ENCODE results near the gene ECI2. TPM values are rescaled to one million over a fixed set of nuclear protein-coding genes. Genes with fewer than 3 reads are reported as not detected.
"Not testable (repeated sequence)": the region's sequence is repeated elsewhere in the genome, so short reads cannot be mapped to it uniquely, and the experiment has no call there.

ECI2 gene
- total and polyA plus RNA-seq, 8 donors: 26.8 to 79.6 (median 49.6) TPM

GRCh38 chr6:4100655-4101054, 34.7 kb downstream of the ECI2 start:
- Histone ChIP-seq H3K27ac (no peak overlapping the region), H3K27me3 (no peaks in the 10 kb centered on the region), H3K4me1 (peaks cover 11 to 22% (median 12%) of the 10 kb centered on the region in 3 donors), H3K36me3 (no peaks in the 10 kb centered on the region), H3K4me3 (no peak overlapping the region), H3K9me3 (no peaks in the 10 kb centered on the region)
- FAIRE-seq (no peak), DNase-seq (no peak), ATAC-seq (no peak)
- WGBS, 2 donors: 93 to 96% methylated on average over 5 of the region's 5 CpGs
- intact Hi-C loops (cut with DNase I): no loop called here
- TF ChIP-seq CTCF (IDR thresholded peaks at IDR 0.05): no peak

GRCh38 chr6:4093288-4093687, 42.1 kb downstream of the ECI2 start:
- H3K9me3 ChIP-seq: no peaks in the 10 kb centered on the region
- ATAC-seq (no peak), DNase-seq (no peak), FAIRE-seq (no peak)
- H3K4me1 ChIP-seq: peaks cover 0 to 15% (median 8%) of the 10 kb centered on the region in 3 donors
- no peaks in the 10 kb centered on the region for H3K27me3 ChIP-seq
- 52 to 69% methylated on average over 1 of the region's 1 CpG for WGBS, 2 donors
- intact Hi-C loops (cut with DNase I): no loop called here
- TF ChIP-seq CTCF (IDR thresholded peaks at IDR 0.05): no peak
- H3K27ac ChIP-seq: no peak overlapping the region
- no peaks in the 10 kb centered on the region for H3K36me3 ChIP-seq
- H3K4me3 ChIP-seq: no peak overlapping the region

GRCh38 chr6:4091941-4092340, 43.4 kb downstream of the ECI2 start:
- H3K36me3 ChIP-seq: no peaks in the 10 kb centered on the region
- peaks cover 0 to 15% (median 8%) of the 10 kb centered on the region in 3 donors for H3K4me1 ChIP-seq
- no peak for TF ChIP-seq CTCF (IDR thresholded peaks at IDR 0.05)
- peak in 2 of 6 donors; percentile 57 to 69 for DNase-seq
- 46 to 50% methylated on average over 7 of the region's 7 CpGs for WGBS, 2 donors
- ATAC-seq: peak; percentile 83 to 93 (median 90)
- intact Hi-C loops (cut with DNase I): no loop called here
- H3K9me3 ChIP-seq: no peaks in the 10 kb centered on the region
- H3K27ac ChIP-seq: peak overlapping the region; percentile 14 to 55 (median 51)
- no peaks in the 10 kb centered on the region for H3K27me3 ChIP-seq
- H3K4me3 ChIP-seq: no peak overlapping the region
- FAIRE-seq: peak; percentile 26

GRCh38 chr6:4090043-4090442, 45.3 kb downstream of the ECI2 start:
- H3K9me3 ChIP-seq; ATAC-seq; H3K4me3 ChIP-seq; intact Hi-C loops (cut with DNase I); FAIRE-seq; H3K36me3 ChIP-seq; H3K27ac ChIP-seq; H3K27me3 ChIP-seq: not testable (repeated sequence)
- H3K4me1 ChIP-seq: peaks cover 4 to 34% (median 19%) of the 10 kb centered on the region in 3 donors
- peak in 1 of 6 donors; percentile 56 for DNase-seq
- 95 to 96% methylated on average over 23 to 26 of the region's 26 CpGs for WGBS, 2 donors

- no peak for FAIRE-seq
- Histone ChIP-seq H3K4me3 (no peak overlapping the region), H3K4me1 (peaks cover 12 to 42% (median 22%) of the 10 kb centered on the region in 3 donors), H3K36me3 (no peaks in the 10 kb centered on the region), H3K27ac (peak overlapping the region in 2 of 4 donors; percentile 66 to 70), H3K27me3 (no peaks in the 10 kb centered on the region), H3K9me3 (no peaks in the 10 kb centered on the region)
- peak in 1 of 6 donors; percentile 33 for DNase-seq
- peak; percentile 36 to 57 (median 40) for ATAC-seq
- no peak for TF ChIP-seq CTCF (IDR thresholded peaks at IDR 0.05)
- intact Hi-C loops (cut with DNase I): no loop called here
- 34 to 35% methylated on average over 7 of the region's 7 CpGs for WGBS, 2 donors
Observed at GRCh38 chr6:4088704-4089103, 46.7 kb downstream of the ECI2 start.
